PFSK-1 (cell line): ENCODE results near the gene CTIF.

ENCODE experiments used
- TAF1 ChIP-seq: IDR thresholded peaks from 2 replicates; pipeline ENCODE4 v1.6.1; 2012; ENCODE audit warnings: low read length, control low read depth, borderline replicate concordance; ENCODE audit not compliant: insufficient read depth
- TF ChIP-seq, protein P1 (sequence below), 2 experiments: IDR thresholded peaks; 2 replicates each; pipeline versions ENCODE4 v1.6.1 to v1.8.0; 2011 to 2012; ENCODE audit warnings: low read depth in 2 of 2, low read length in 2 of 2, control low read depth in 1 of 2, inconsistent platforms in 1 of 2, mild to moderate bottlenecking in 1 of 2, moderate library complexity in 1 of 2; ENCODE audit not compliant: insufficient read depth in 1 of 2

DNA sequence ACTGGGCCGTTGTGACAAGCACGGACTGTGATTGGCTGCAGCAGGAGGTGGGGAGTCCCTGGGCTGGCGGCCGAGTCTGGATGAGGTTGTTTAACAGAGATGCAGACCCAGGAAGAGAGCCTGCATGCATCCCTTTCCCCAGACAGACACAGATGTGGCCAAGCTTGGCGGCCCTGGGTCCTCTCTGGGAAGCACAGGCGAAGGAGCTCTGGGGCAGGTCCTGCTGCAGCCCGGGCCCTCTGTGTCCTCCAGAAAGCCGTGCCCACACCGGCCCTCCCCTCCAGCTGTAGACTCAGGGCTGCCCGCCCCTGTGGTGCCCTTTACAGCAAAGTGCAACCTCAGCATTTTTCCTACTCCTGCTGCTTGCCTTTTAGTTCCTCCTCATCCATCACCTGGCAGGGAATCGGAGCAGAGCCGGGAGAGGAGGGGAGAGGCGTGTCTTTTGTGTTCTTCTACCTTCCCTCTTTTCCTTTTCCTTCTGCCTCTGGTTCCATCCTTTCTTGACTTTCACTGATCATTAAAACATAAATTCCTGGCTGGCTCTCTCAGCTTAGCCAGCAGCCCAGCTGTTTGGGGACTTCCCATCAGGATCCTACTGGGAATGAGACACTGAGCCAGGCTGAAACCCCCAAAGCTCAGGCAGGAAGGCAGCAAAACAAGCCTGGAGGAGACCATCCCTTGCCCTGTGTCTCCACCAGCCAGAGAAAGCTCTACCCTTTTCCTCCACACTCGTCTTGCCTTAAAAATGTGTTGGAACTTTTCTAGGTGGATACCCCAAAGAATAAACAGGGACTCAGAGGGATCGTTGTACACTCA lies 75.0 kb downstream of the CTIF start:
- TF ChIP-seq, protein P1, sequence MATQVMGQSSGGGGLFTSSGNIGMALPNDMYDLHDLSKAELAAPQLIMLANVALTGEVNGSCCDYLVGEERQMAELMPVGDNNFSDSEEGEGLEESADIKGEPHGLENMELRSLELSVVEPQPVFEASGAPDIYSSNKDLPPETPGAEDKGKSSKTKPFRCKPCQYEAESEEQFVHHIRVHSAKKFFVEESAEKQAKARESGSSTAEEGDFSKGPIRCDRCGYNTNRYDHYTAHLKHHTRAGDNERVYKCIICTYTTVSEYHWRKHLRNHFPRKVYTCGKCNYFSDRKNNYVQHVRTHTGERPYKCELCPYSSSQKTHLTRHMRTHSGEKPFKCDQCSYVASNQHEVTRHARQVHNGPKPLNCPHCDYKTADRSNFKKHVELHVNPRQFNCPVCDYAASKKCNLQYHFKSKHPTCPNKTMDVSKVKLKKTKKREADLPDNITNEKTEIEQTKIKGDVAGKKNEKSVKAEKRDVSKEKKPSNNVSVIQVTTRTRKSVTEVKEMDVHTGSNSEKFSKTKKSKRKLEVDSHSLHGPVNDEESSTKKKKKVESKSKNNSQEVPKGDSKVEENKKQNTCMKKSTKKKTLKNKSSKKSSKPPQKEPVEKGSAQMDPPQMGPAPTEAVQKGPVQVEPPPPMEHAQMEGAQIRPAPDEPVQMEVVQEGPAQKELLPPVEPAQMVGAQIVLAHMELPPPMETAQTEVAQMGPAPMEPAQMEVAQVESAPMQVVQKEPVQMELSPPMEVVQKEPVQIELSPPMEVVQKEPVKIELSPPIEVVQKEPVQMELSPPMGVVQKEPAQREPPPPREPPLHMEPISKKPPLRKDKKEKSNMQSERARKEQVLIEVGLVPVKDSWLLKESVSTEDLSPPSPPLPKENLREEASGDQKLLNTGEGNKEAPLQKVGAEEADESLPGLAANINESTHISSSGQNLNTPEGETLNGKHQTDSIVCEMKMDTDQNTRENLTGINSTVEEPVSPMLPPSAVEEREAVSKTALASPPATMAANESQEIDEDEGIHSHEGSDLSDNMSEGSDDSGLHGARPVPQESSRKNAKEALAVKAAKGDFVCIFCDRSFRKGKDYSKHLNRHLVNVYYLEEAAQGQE (IDR thresholded peaks at IDR 0.05; ENCODE audit: insufficient read depth in 1 of 2, low read depth in 2 of 2, low read length in 2 of 2), result no peak
- TF ChIP-seq TAF1, result no peak
